GM12891 (cell line): ENCODE data around the gene ARFGAP2.
"Not testable (repeated sequence)": the region's sequence is repeated elsewhere in the genome, so short reads cannot be mapped to it uniquely, and the experiment has no call there.

Experiments used
- DNase-seq: peaks from one replicate; pipeline ENCODE4 v3.0.0; 2011; ENCODE audit warnings: low spot score; ENCODE audit not compliant: insufficient read length
- FAIRE-seq: peaks from 2 replicates; lab custom pipeline; 2011; peaks lifted over from hg19 to GRCh38; lab: Jason Lieb, UNC
- PAX5 ChIP-seq: IDR thresholded peaks from 2 replicates; pipeline ENCODE4 v1.6.1; 2011; ENCODE audit warnings: low read length, moderate library complexity, mild to moderate bottlenecking; ENCODE audit not compliant: insufficient read depth, severe bottlenecking
- POLR2A ChIP-seq: IDR thresholded peaks from 2 replicates; pipeline ENCODE4 v1.6.1; 2011; ENCODE audit warnings: low read depth, low read length, control low read depth
- POLR2AphosphoS5 ChIP-seq: IDR thresholded peaks from 2 replicates; pipeline ENCODE4 v1.6.1; 2011; ENCODE audit warnings: low read depth, low read length, control low read depth
- POU2F2 ChIP-seq: IDR thresholded peaks from 2 replicates; pipeline ENCODE4 v1.6.1; 2011; ENCODE audit warnings: low read depth, mild to moderate bottlenecking, control low read depth, low read length, moderate library complexity
- SPI1 ChIP-seq: IDR thresholded peaks from 2 replicates; pipeline ENCODE4 v1.6.1; 2011; ENCODE audit warnings: low read depth, low read length, control low read depth
- TAF1 ChIP-seq: IDR thresholded peaks from 2 replicates; pipeline ENCODE4 v1.6.1; 2011; ENCODE audit warnings: low read depth, low read length, control low read depth

ARFGAP2 gene

GRCh38 chr11:47207459-47207858, 30.8 kb upstream of the ARFGAP2 start:
- no peak for TF ChIP-seq POLR2A
- no peak for TF ChIP-seq POU2F2
- TF ChIP-seq PAX5 = no peak
- TF ChIP-seq SPI1 = no peak
- TF ChIP-seq POLR2AphosphoS5 = no peak
- TF ChIP-seq TAF1 = no peak
- DNase-seq (no peak), FAIRE-seq (no peak)

GRCh38 chr11:47206577-47206976, 29.9 kb upstream of the ARFGAP2 start:
- not testable (repeated sequence) for DNase-seq, FAIRE-seq

- FAIRE-seq (no peak), DNase-seq (no peak)
- TF ChIP-seq TAF1 (no peak), POU2F2 (no peak), PAX5 (no peak), POLR2AphosphoS5 (no peak)
Measured at GRCh38 chr11:47204637-47204989, 27.9 kb upstream of the ARFGAP2 start.

GRCh38 chr11:47202576-47202975, 25.9 kb upstream of the ARFGAP2 start:
- DNase-seq (no peak), FAIRE-seq (no peak)
- TF ChIP-seq TAF1 = no peak
- no peak for TF ChIP-seq POU2F2
- no peak for TF ChIP-seq PAX5
- TF ChIP-seq SPI1 = no peak
- TF ChIP-seq POLR2A = no peak
- no peak for TF ChIP-seq POLR2AphosphoS5

- FAIRE-seq = no peak
- no peak for DNase-seq
- no peak for TF ChIP-seq POU2F2
- no peak for TF ChIP-seq PAX5
- no peak for TF ChIP-seq POLR2A
- TF ChIP-seq TAF1 = no peak
- no peak for TF ChIP-seq SPI1
- TF ChIP-seq POLR2AphosphoS5 = no peak
Measured at GRCh38 chr11:47201015-47201414, 24.3 kb upstream of the ARFGAP2 start.

GRCh38 chr11:47198161-47198560, 21.5 kb upstream of the ARFGAP2 start:
- not testable (repeated sequence) for DNase-seq, FAIRE-seq

GRCh38 chr11:47192111-47192510, 15.4 kb upstream of the ARFGAP2 start:
- no peak for FAIRE-seq
- DNase-seq = no peak

GRCh38 chr11:47191137-47191536, 14.5 kb upstream of the ARFGAP2 start:
- not testable (repeated sequence) for FAIRE-seq, DNase-seq

More at GRCh38 chr11:47192111-47192510, 15.4 kb upstream of the ARFGAP2 start:
- TF ChIP-seq POU2F2 (no peak), PAX5 (no peak), POLR2AphosphoS5 (no peak), POLR2A (no peak), SPI1 (no peak), TAF1 (no peak)

- no peak for TF ChIP-seq SPI1
- no peak for TF ChIP-seq POU2F2
- no peak for TF ChIP-seq PAX5
- no peak for TF ChIP-seq POLR2A
- no peak for TF ChIP-seq TAF1
- TF ChIP-seq POLR2AphosphoS5 = no peak
- FAIRE-seq = peak; percentile 20
- DNase-seq = no peak
Measured at GRCh38 chr11:47189100-47189834, 12.6 kb upstream of the ARFGAP2 start.

GRCh38 chr11:47188259-47188658, 11.6 kb upstream of the ARFGAP2 start:
- FAIRE-seq (no peak), DNase-seq (no peak)
- no peak for TF ChIP-seq POLR2AphosphoS5
- no peak for TF ChIP-seq TAF1
- no peak for TF ChIP-seq PAX5
- no peak for TF ChIP-seq POU2F2
- TF ChIP-seq POLR2A = no peak
- no peak for TF ChIP-seq SPI1

GRCh38 chr11:47187723-47188122, 11.0 kb upstream of the ARFGAP2 start:
- TF ChIP-seq SPI1 = no peak
- no peak for TF ChIP-seq POLR2A
- no peak for TF ChIP-seq POU2F2
- no peak for TF ChIP-seq POLR2AphosphoS5
- TF ChIP-seq PAX5 = no peak
- no peak for TF ChIP-seq TAF1
- DNase-seq (no peak), FAIRE-seq (no peak)
